HL-60/S4 (cell line): ENCODE measurements around the gene REPS1.
"Not testable (repeated sequence)": the region's sequence is repeated elsewhere in the genome, so short reads cannot be mapped to it uniquely, and the experiment has no call there.

ENCODE experiments used
- in situ Hi-C: fragments of 300-500 bp; cut with MboI; formaldehyde crosslinking; loops from 2 replicates; pipeline ENCODE4 v1.14.3; 2022; ENCODE audit warnings: low sequenced_read_pairs

Gene REPS1

DNA sequence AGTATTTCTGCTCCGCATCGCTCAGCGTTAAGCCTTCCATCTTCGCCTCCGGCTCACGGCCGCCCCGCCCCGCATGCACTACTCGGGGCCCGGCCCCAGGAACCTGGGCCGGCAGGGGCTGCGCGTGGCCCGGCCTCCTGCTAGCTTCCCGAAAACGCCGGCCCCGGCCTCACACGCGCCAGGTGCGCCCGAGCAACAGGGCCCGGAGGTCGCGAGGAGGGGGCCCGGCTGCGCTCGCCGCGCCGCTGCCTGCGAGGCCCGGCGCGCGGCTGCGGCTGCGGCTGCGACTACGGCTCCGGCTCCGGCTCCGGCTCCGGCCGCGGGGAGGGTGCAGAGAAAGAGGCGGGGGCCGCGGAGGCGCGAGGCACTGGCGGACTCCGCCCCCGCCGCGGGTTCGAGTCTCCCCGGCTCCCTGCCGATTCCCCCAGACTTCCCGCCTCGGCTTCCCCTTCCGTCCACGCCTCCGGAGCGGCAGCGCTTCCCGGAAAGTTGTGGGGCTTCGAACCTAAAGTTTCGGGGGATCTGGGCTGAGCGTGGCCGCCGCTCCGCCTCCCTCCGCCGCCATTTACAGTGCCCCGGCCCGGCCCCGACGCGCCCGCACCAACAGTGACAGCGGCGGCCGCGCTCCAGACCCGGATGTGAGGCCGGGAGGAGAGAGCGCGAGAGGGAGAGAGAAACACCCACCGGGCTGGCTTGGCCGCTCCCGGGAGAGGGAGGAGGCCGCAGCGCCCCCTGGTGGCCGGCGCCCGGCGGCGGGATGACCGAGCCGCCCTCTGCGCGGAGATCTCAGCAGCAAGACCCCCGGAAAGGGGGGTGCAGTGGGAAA, at the start of gene REPS1:
REPS1 (minus strand) TSS at position 611 of the 826 bp plus-strand sequence; CDS start at position 40, 571 bp downstream.
- in situ Hi-C loops, result no loop called here

DNA sequence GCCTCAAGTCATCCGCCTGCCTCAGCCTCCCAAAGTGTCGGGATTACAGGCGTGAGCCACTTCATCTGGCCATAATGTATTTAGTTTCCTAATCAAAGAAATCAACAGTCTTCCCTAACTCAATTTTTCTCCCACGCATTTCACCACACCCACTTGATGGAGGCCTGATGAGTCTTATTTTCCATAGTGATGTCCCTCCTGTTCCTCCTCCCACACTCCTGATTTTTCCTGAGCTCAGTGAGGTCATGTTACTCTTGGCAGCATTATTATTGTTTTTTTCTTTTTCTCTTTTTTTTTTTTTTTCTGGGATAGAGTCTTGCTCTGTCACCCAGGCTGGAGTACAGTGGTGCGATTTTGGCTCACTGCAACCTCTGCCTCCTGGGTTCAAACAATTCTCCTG, 49.4 kb upstream of the REPS1 start:
- in situ Hi-C loops, result no loop called here

DNA sequence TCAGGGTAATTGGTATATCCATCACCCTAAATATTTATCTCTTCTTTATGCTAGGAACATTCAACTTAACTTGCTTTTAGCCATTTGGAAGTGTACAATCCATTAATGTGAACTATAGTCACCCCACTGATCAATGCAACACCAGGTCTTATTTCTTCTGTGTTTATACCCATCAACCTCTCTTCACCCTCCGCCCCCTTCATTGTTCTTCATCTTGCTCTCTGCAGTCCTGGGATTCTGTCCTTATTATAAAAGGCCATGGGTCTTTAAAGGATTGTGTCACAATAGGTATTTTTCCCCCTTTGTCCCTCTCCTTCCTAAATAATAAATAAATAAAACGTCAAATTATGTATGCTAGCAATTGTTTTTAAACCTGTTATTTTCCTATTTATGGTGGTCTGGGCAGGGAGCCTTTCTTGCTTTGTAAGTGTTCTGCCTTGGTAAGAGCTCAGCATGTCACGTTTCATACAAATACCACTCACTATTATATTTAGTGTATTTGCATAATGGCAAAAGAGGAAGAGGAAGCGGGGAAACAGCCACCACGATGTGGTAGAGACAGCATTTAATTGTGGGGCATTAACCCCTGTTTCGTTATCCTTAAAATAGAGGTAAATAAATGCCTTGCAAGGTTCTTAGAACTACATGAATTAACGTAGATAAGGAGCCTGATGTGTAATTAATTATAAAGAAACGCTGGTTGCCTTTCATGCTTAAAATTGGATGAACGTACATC, 42.3 kb upstream of the REPS1 start:
- in situ Hi-C loops, result no loop called here

GRCh38 chr6:139029470-139030227, 41.6 kb upstream of the REPS1 start:
- in situ Hi-C loops, result no loop called here

DNA sequence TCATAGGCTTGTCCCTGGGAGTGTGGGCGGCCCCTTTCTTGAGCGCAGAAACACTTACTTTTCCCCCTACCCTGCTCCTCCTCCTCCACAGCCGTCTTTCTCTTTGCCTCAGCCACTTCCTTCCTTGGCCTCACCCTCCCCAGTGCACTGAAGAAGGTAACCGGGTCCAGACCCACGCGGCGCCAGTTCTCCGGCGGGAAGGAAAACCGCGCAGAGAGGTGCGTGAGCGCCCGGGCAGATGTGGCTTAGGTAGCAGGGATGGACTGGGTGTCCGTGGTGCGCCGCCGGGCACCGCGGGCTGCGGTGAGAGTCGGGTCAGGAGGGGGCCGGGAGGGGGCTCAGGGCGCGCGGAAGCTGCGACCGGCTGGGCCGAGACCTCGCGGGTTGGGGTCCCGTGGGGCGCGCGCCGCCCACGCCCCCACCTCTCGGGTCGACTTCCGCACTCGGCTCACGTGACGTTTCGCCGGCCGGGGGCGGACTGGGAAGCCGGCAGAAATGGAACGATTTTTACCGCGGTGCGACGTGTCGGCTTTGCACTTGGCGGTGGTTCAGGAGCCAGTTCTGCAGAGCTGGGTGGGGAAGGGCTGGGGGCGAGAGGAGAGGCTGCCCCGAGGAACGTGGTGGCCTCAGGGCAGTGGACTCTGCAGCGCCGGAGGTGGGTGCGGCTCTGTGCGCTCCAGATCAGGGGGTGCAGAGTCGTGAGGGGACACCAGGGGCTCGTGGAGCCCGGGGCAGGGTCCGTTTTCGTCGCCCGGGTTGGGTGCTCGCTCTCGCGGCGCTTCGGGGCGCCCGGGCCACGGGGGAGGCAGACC, 40.8 kb upstream of the REPS1 start, which contains the start of gene ABRACL:
ABRACL (plus strand) TSS at position 88 of the 812 bp plus-strand sequence. CDS start 5,416 bp downstream, outside the sequence.
- in situ Hi-C loops, result no loop called here

- in situ Hi-C loops, result no loop called here
Observed at GRCh38 chr6:139028215-139028657, 40.2 kb upstream of the REPS1 start.

GRCh38 chr6:139027620-139028182, 39.6 kb upstream of the REPS1 start:
- in situ Hi-C loops, result no loop called here

GRCh38 chr6:139025416-139025815, 37.4 kb upstream of the REPS1 start:
- in situ Hi-C loops, result not testable (repeated sequence)

DNA sequence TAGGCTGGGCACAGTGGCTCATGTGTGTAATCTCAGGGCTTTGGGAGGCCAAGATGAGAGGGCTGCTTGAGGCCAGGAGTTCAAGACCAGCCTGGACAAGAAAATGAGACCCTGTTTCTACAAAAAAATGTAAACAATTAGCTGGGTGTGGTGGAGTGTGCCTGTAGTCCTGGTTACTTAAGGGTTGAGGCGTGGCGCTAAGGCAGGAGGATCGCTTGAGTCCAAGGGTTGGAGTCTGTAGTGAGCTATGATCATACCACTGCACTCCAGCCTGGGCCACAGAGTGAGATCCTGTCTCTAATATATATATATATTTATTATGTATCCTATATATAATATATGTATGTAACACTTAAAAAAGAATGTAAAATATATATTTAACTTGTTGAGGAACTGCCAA, 32.6 kb upstream of the REPS1 start:
- in situ Hi-C loops, result no loop called here

- in situ Hi-C loops, result no loop called here
Observed at GRCh38 chr6:139019722-139020121, 31.7 kb upstream of the REPS1 start.

DNA sequence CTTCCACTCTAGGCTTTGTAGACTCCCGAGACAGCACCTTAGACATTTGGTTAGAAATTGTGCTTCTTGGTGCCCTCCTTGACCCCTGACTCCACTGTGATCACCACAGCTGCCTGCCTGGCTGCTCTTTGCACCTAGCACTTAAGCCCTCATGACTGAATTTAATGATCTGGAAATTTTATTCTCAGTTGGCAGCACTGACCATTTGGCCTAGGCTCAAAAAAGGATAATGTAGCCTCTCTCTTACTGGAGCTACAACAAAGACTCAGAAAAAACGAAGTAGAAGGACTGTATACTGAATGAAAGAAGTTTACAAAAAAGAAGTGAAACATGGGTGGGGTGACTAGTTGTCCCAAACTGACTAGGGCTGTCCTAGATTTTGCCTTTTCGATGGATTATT, 29.2 kb upstream of the REPS1 start:
- in situ Hi-C loops, result no loop called here

- in situ Hi-C loops, result no loop called here
Observed at GRCh38 chr6:139016337-139017213, 28.5 kb upstream of the REPS1 start.

DNA sequence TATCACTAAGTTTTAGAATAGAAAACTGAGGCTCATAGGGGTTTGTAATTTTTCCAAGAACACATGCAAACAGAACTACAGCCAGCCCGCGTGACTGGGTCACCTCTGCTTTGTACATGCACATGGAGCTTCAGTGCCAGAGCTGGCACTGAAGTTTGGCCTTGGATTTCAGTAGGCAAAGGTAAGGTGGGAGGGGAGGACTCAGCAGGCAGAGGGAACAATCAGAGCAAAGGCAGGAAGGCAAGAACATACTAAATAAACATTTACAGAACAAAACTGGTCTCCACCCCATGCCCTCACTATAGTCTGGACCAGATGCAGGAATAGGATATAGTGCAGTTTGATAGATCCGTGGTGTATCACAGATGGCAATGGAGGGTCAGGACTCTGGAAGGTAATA, 26.9 kb upstream of the REPS1 start:
- in situ Hi-C loops, result no loop called here

GRCh38 chr6:139013185-139013800, 25.2 kb upstream of the REPS1 start:
- in situ Hi-C loops, result no loop called here

- in situ Hi-C loops, result no loop called here
Observed at GRCh38 chr6:139011980-139012379, 23.9 kb upstream of the REPS1 start.

GRCh38 chr6:139010674-139011073, 22.6 kb upstream of the REPS1 start:
- in situ Hi-C loops, result no loop called here

- in situ Hi-C loops, result no loop called here
Observed at GRCh38 chr6:139008117-139008516, 20.1 kb upstream of the REPS1 start.

GRCh38 chr6:139007428-139007827, 19.4 kb upstream of the REPS1 start:
- in situ Hi-C loops, result no loop called here

GRCh38 chr6:139006477-139006876, 18.4 kb upstream of the REPS1 start:
- in situ Hi-C loops, result no loop called here
